Vagina (tissue), 2 donors: Measurements from ENCODE around the gene FAM167B. TPM values are rescaled to one million over a fixed set of nuclear protein-coding genes. Genes with fewer than 3 reads are reported as not detected.

ENCODE experiments used
- DNase-seq, 2 donors: peaks; one replicate each; pipeline ENCODE4 v3.0.0-alpha.2; 2017; ENCODE audit errors: extremely low spot score in 2 of 2
- H3K27ac ChIP-seq: fragments of 200-600 bp; sonication (generic); one replicate; pipeline ENCODE4 v1.5.1; 2019
- H3K27me3 ChIP-seq: fragments of 200-600 bp; sonication (generic); one replicate; pipeline ENCODE4 v1.5.1; 2019
- H3K36me3 ChIP-seq, 2 donors: fragments of 200-600 bp; sonication (generic); one replicate each; pipeline ENCODE4 v1.5.1; 2017 to 2019
- H3K4me1 ChIP-seq: fragments of 200-600 bp; sonication (generic); one replicate; pipeline ENCODE4 v1.5.1; 2019
- H3K4me3 ChIP-seq, 2 donors: fragments of 200-600 bp; sonication (generic); 1 replicate in 1 of 2; 2 replicates in 1 of 2; pipeline ENCODE4 v1.5.1; 2016 to 2019
- H3K9me3 ChIP-seq: fragments of 200-600 bp; sonication (generic); one replicate; pipeline ENCODE4 v1.5.1; 2019
- CTCF ChIP-seq, 3 experiments: fragments of 450-650 bp in 2 of 3; fragments of 200-600 bp in 1 of 3; sonication (generic) in 1 of 3; IDR thresholded peaks; one replicate each; pipeline ENCODE4 v1.5.1; 2017 to 2019; ENCODE audit warnings: antibody characterized with exemption in 3 of 3, mild to moderate bottlenecking in 2 of 3, moderate library complexity in 2 of 3
- POLR2A ChIP-seq, 2 donors: fragments of 450-650 bp; IDR thresholded peaks; one replicate each; pipeline ENCODE4 v1.6.1; 2017; ENCODE audit warnings: antibody characterized with exemption in 2 of 2, mild to moderate bottlenecking in 2 of 2, moderate library complexity in 2 of 2
- POLR2AphosphoS5 ChIP-seq, 2 donors: sonication (generic); formaldehyde crosslinking; IDR thresholded peaks; one replicate each; pipeline ENCODE4 v1.9.0; 2017; ENCODE audit warnings: antibody characterized with exemption in 2 of 2, mild to moderate bottlenecking in 2 of 2, low read depth in 1 of 2; ENCODE audit not compliant: insufficient read depth in 1 of 2
- intact Hi-C: fragments of 100-400 bp; cut with DNase I; formaldehyde crosslinking; loops from one replicate; pipeline ENCODE4 v1.15.1; 2023
- total RNA-seq: library from RNA; depleted of rRNA; stranded (reverse); fragments of >200 nt; gene quantifications from one replicate; pipeline ENCODE4 v1.2.3, GENCODE V29; 2016

Gene FAM167B
- total RNA-seq, 1 donor from 2014 or later: 3.7 TPM

- TF ChIP-seq POLR2A (IDR thresholded peaks at IDR 0.05): no peak
- TF ChIP-seq POLR2AphosphoS5 (IDR thresholded peaks at IDR 0.05; ENCODE audit: insufficient read depth in 1 of 2, low read depth in 1 of 2): no peak
- no peak for TF ChIP-seq CTCF (IDR thresholded peaks at IDR 0.05)
- peak overlapping the region; percentile 92 to 95 for H3K4me3 ChIP-seq
- intact Hi-C loops: loop anchor here (10.0 kb wide), 1 partner anchor 174 kb away; the partner anchor contains the start of gene BSDC1
Observed at GRCh38 chr1:32220746-32221580, 26.1 kb upstream of the FAM167B start.

GRCh38 chr1:32221581-32221979 lies 25.4 kb upstream of the FAM167B start:
- Histone ChIP-seq H3K27me3 (no peaks in the 10 kb centered on the region), H3K4me3 (peak overlapping the region; percentile 92 to 95), H3K36me3 (peaks cover 0 to 30% of the 10 kb centered on the region in 2 donors), H3K27ac (peak overlapping the region; percentile 87), H3K9me3 (no peaks in the 10 kb centered on the region), H3K4me1 (peaks cover 28% of the 10 kb centered on the region)
- intact Hi-C loops: loop anchor here (10.0 kb wide), 1 partner anchor 173 kb away; the partner anchor contains the start of gene BSDC1
- no peak for DNase-seq
- no peak for TF ChIP-seq POLR2A (IDR thresholded peaks at IDR 0.05)
- TF ChIP-seq CTCF (IDR thresholded peaks at IDR 0.05): no peak
- TF ChIP-seq POLR2AphosphoS5 (IDR thresholded peaks at IDR 0.05; ENCODE audit: insufficient read depth in 1 of 2, low read depth in 1 of 2): no peak

More at GRCh38 chr1:32220746-32221580, 26.1 kb upstream of the FAM167B start:
- peaks cover 28% of the 10 kb centered on the region for H3K4me1 ChIP-seq
- no peak for DNase-seq
- peak overlapping the region; percentile 87 for H3K27ac ChIP-seq
- no peaks in the 10 kb centered on the region for H3K9me3 ChIP-seq
- H3K36me3 ChIP-seq: peaks cover 0 to 28% of the 10 kb centered on the region in 2 donors
- no peaks in the 10 kb centered on the region for H3K27me3 ChIP-seq

- Histone ChIP-seq H3K27ac (peak within 1 kb of the TSS; percentile 87), H3K9me3 (no peaks in the 10 kb centered on the region), H3K4me3 (peak within 1 kb of the TSS; percentile 92 to 95), H3K27me3 (no peaks in the 10 kb centered on the region), H3K36me3 (peaks cover 0 to 31% of the 10 kb centered on the region in 2 donors), H3K4me1 (peaks cover 28% of the 10 kb centered on the region)
- DNase-seq: no peak
- intact Hi-C loops: loop anchor here (10.0 kb wide), 1 partner anchor 173 kb away; the partner anchor contains the start of gene BSDC1
- TF ChIP-seq POLR2A (IDR thresholded peaks at IDR 0.05) (peak in 1 of 2 donors; percentile 71), POLR2AphosphoS5 (IDR thresholded peaks at IDR 0.05; ENCODE audit: insufficient read depth in 1 of 2, low read depth in 1 of 2) (peak; percentile 95), CTCF (IDR thresholded peaks at IDR 0.05) (no peak)
Observed at GRCh38 chr1:32221980-32222755, 24.9 kb upstream of the FAM167B start, which contains the start of the genes EIF3I and TMEM234. Gene EIF3I (plus strand): TSS chr1:32222407. CDS start chr1:32222442, 35 bp downstream. Gene TMEM234 (minus strand): TSS chr1:32222353. CDS start chr1:32222322, 31 bp downstream.

GRCh38 chr1:32223683-32224082 lies 23.3 kb upstream of the FAM167B start:
- Histone ChIP-seq H3K36me3 (peaks cover 0 to 46% of the 10 kb centered on the region in 2 donors), H3K27ac (peak overlapping the region; percentile 87), H3K4me1 (peaks cover 28% of the 10 kb centered on the region), H3K27me3 (no peaks in the 10 kb centered on the region), H3K9me3 (no peaks in the 10 kb centered on the region), H3K4me3 (peak overlapping the region in 1 of 2 donors; percentile 95)
- TF ChIP-seq POLR2AphosphoS5 (IDR thresholded peaks at IDR 0.05; ENCODE audit: insufficient read depth in 1 of 2, low read depth in 1 of 2): no peak
- intact Hi-C loops: loop anchor here (10.0 kb wide), 1 partner anchor 171 kb away; the partner anchor contains the start of gene BSDC1
- DNase-seq: no peak

- no peak overlapping the region for H3K4me3 ChIP-seq
- H3K27ac ChIP-seq: no peak overlapping the region
- peaks cover 28% of the 10 kb centered on the region for H3K4me1 ChIP-seq
- no peaks in the 10 kb centered on the region for H3K27me3 ChIP-seq
- intact Hi-C loops: loop anchor here (10.0 kb wide), 1 partner anchor 171 kb away; the partner anchor contains the start of gene BSDC1
- H3K9me3 ChIP-seq: no peaks in the 10 kb centered on the region
- TF ChIP-seq CTCF (IDR thresholded peaks at IDR 0.05) (no peak), POLR2A (IDR thresholded peaks at IDR 0.05) (no peak), POLR2AphosphoS5 (IDR thresholded peaks at IDR 0.05; ENCODE audit: insufficient read depth in 1 of 2, low read depth in 1 of 2) (no peak)
- peaks cover 0 to 52% of the 10 kb centered on the region in 2 donors for H3K36me3 ChIP-seq
- DNase-seq: no peak
Observed at GRCh38 chr1:32224285-32224684, 22.7 kb upstream of the FAM167B start.
